KMS-11 (cell line): Measurements from ENCODE around the gene PDK3.

ENCODE experiments used
- H2AFZ ChIP-seq: fragments of 200-600 bp; sonication (generic); 2 replicates; pipeline ENCODE4 v1.6.1; 2016; ENCODE audit warnings: antibody characterized with exemption, mixed run types, low read depth
- H3K27ac ChIP-seq: fragments of 200-600 bp; sonication (generic); 2 replicates; pipeline ENCODE4 v1.6.1; 2016; ENCODE audit warnings: mild to moderate bottlenecking, mixed run types
- H3K27me3 ChIP-seq: fragments of 200-600 bp; sonication (generic); 2 replicates; pipeline ENCODE4 v1.6.1; 2017; ENCODE audit warnings: mild to moderate bottlenecking, low read depth, mixed run types, moderate library complexity; ENCODE audit not compliant: insufficient read depth
- H3K36me3 ChIP-seq: fragments of 200-600 bp; sonication (generic); 2 replicates; pipeline ENCODE4 v1.6.1; 2017; ENCODE audit warnings: mild to moderate bottlenecking, mixed run types; ENCODE audit not compliant: insufficient read depth
- H3K4me1 ChIP-seq: fragments of 200-600 bp; sonication (generic); 2 replicates; pipeline ENCODE4 v1.6.1; 2016; ENCODE audit warnings: mild to moderate bottlenecking, low read depth, mixed run types; ENCODE audit not compliant: poor library complexity, severe bottlenecking
- H3K4me2 ChIP-seq: fragments of 200-600 bp; sonication (generic); 2 replicates; pipeline ENCODE4 v1.7.0; 2016; ENCODE audit warnings: mild to moderate bottlenecking, mixed run types
- H3K4me3 ChIP-seq: fragments of 200-600 bp; sonication (generic); IDR thresholded peaks from 2 replicates; pipeline ENCODE4 v1.6.1; 2017; ENCODE audit warnings: low read depth, low read length, mixed read lengths; ENCODE audit not compliant: insufficient read depth
- H3K79me2 ChIP-seq: fragments of 200-600 bp; sonication (generic); 2 replicates; pipeline ENCODE4 v1.6.1; 2016; ENCODE audit warnings: low read depth, mixed run types; ENCODE audit not compliant: insufficient read depth
- H3K9ac ChIP-seq: fragments of 200-600 bp; sonication (generic); 2 replicates; pipeline ENCODE4 v1.6.1; 2016; ENCODE audit warnings: mild to moderate bottlenecking, mixed run types
- H4K20me1 ChIP-seq: fragments of 200-600 bp; sonication (generic); 2 replicates; pipeline ENCODE4 v1.6.1; 2016; ENCODE audit warnings: mild to moderate bottlenecking, mixed run types; ENCODE audit not compliant: insufficient read depth
- CTCF ChIP-seq: fragments of 200-600 bp; sonication (generic); conservative IDR thresholded peaks from 2 replicates; pipeline ENCODE4 v1.6.1; 2017; ENCODE audit warnings: low read depth, mild to moderate bottlenecking, antibody characterized with exemption, low read length, moderate library complexity, mixed read lengths

Gene PDK3

DNA sequence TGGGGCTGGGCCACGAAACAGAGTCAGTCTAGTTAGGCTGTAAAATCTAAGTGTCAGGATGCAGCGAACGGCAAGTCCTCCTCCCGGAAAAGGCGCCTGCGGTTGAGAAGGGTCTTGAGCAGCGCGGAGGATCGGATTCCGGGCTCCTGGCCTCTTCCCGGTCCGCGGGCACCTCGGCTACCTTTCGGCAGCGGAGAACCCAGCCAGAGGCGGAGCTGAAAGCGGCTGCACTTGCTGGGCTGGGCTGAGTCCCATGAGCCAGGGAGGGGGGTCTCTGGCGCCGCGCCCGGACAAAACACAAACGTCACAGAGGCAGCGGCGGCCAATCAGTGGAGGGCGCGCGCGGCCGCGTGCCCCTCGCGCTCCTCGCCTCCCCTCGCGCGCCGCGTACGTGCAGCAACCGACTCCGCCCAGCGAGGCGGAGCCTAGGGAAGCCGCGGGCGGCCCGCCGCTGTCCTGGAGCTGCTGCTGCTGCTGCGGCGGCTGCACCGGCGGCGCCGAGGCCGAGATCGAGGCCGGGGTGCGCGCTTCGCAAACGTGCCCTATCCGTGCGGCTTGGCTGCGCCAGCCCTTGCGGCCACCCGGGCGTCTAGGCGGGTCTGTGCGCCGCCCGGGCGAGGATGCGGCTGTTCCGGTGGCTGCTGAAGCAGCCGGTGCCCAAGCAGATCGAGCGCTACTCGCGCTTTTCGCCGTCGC, at the start of gene PDK3:
Gene PDK3 (plus strand): TSS at position 451 of the 696 bp plus-strand sequence. CDS start 170 bp downstream, at position 621.
- Histone ChIP-seq H2AFZ (peak within 1 kb of the TSS; percentile 61), H3K9ac (peak within 1 kb of the TSS; percentile 71)

DNA sequence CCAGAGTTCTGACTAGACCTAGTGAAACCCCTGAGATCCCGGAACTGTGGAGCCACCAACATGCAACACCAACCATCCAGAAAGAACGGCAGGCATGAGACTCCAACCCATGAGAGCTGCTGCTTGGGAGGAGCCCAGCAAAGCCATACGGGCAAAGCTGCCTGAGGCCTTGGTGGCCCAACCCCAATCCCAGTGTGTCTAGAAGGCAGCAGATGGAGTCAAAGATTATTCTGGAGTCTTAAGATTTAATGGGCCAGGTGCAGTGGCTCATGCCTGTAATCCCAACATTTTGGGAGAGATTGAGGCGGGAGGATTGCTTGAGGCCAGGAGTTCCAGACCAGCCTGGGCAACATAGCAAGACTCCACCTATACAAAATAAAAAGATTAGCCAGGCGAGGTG, 49.2 kb upstream of the PDK3 start:
- H3K36me3 ChIP-seq = no peaks in the 10 kb centered on the region
- TF ChIP-seq CTCF = no peak
- no peak overlapping the region for H3K9ac ChIP-seq
- no peak overlapping the region for H3K4me3 ChIP-seq
- no peaks in the 10 kb centered on the region for H3K79me2 ChIP-seq
- H4K20me1 ChIP-seq = no peaks in the 10 kb centered on the region
- H3K4me2 ChIP-seq = no peak overlapping the region
- H3K27ac ChIP-seq = no peak overlapping the region
- no peaks in the 10 kb centered on the region for H3K27me3 ChIP-seq
- no peak overlapping the region for H2AFZ ChIP-seq
- H3K4me1 ChIP-seq = peaks cover 31% of the 10 kb centered on the region

More for the DNA sequence above, at the start of gene PDK3:
- Histone ChIP-seq H3K36me3 (no peaks in the 10 kb centered on the region), H3K4me2 (peak within 1 kb of the TSS; percentile 78), H3K4me3 (no peak within 1 kb of the TSS), H3K27ac (no peak within 1 kb of the TSS; the same call in 1 of the 2 replicates), H4K20me1 (no peaks in the 10 kb centered on the region), H3K79me2 (no peaks in the 10 kb centered on the region), H3K4me1 (peaks cover 7% of the 10 kb centered on the region), H3K27me3 (no peaks in the 10 kb centered on the region)
- no peak for TF ChIP-seq CTCF

DNA sequence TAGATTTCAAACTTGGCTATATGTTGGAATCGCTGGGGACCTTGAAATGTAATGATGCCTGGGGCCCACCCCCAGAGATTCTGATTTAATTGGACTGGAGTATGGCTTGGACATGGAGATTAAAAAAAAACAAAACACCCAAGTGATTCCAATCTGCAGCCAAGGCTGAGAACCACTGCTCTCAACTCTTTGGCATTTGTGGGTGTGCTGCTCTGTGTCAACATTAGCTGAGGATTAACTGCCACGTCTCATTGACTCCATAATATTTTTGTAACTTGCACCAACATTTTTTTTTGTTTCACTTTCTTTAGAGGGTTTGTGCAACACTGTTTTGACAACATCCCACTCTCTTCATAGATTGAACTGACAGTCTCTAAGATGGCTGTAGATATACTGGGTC, 41.1 kb upstream of the PDK3 start:
- TF ChIP-seq CTCF = no peak
- H3K9ac ChIP-seq = no peak overlapping the region
- H3K27me3 ChIP-seq = no peaks in the 10 kb centered on the region
- no peak overlapping the region for H3K4me3 ChIP-seq
- H3K79me2 ChIP-seq = no peaks in the 10 kb centered on the region
- no peaks in the 10 kb centered on the region for H4K20me1 ChIP-seq
- H2AFZ ChIP-seq = no peak overlapping the region
- no peak overlapping the region for H3K4me2 ChIP-seq
- no peaks in the 10 kb centered on the region for H3K36me3 ChIP-seq
- H3K4me1 ChIP-seq = peaks cover 5% of the 10 kb centered on the region
- no peak overlapping the region for H3K27ac ChIP-seq

GRCh38 chrX:24424948-24425347, 40.1 kb upstream of the PDK3 start:
- peaks cover 5% of the 10 kb centered on the region for H3K4me1 ChIP-seq
- no peaks in the 10 kb centered on the region for H4K20me1 ChIP-seq
- no peak overlapping the region for H3K27ac ChIP-seq
- no peak overlapping the region for H3K4me2 ChIP-seq
- H3K79me2 ChIP-seq = no peaks in the 10 kb centered on the region
- no peaks in the 10 kb centered on the region for H3K36me3 ChIP-seq
- no peaks in the 10 kb centered on the region for H3K27me3 ChIP-seq
- H3K4me3 ChIP-seq = no peak overlapping the region
- TF ChIP-seq CTCF = no peak
- no peak overlapping the region for H2AFZ ChIP-seq
- no peak overlapping the region for H3K9ac ChIP-seq
